ENCODE results near the gene FERMT2.

GRCh38 chr14:52944254-52944653 is 6.6 kb downstream of the FERMT2 start:
- TF ChIP-seq, protein P1, sequence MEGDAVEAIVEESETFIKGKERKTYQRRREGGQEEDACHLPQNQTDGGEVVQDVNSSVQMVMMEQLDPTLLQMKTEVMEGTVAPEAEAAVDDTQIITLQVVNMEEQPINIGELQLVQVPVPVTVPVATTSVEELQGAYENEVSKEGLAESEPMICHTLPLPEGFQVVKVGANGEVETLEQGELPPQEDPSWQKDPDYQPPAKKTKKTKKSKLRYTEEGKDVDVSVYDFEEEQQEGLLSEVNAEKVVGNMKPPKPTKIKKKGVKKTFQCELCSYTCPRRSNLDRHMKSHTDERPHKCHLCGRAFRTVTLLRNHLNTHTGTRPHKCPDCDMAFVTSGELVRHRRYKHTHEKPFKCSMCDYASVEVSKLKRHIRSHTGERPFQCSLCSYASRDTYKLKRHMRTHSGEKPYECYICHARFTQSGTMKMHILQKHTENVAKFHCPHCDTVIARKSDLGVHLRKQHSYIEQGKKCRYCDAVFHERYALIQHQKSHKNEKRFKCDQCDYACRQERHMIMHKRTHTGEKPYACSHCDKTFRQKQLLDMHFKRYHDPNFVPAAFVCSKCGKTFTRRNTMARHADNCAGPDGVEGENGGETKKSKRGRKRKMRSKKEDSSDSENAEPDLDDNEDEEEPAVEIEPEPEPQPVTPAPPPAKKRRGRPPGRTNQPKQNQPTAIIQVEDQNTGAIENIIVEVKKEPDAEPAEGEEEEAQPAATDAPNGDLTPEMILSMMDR (IDR thresholded peaks at IDR 0.05; ENCODE audit: low read depth, low read length, poor library complexity, severe bottlenecking), result no peak
- TF ChIP-seq EZH2phosphoT487 (IDR thresholded peaks at IDR 0.05; ENCODE audit: borderline replicate concordance, low read length), result no peak
